Measurements from ENCODE around the gene RAE1. TPM values are rescaled to one million over a fixed set of nuclear protein-coding genes. Genes with fewer than 3 reads are reported as not detected.

Gene RAE1
- total and polyA plus RNA-seq, 12 donors, result 8.8 to 46.9 (median 22.5) TPM

- TF ChIP-seq CTCF (IDR thresholded peaks at IDR 0.05) (no peak), POLR2A (IDR thresholded peaks at IDR 0.05) (no peak)
- H3K27me3 ChIP-seq, result peaks cover 3% of the 10 kb centered on the region
- H3K36me3 ChIP-seq (replicated peaks in 1 of 2), result no peaks in the 10 kb centered on the region
- H3K27ac ChIP-seq, result no peak overlapping the region
- no peaks in the 10 kb centered on the region for H3K4me1 ChIP-seq (replicated peaks in 1 of 2)
- no peaks in the 10 kb centered on the region for H3K9me3 ChIP-seq (replicated peaks in 1 of 3)
- intact Hi-C loops (cut with DNase I), result no loop called here
- H3K4me3 ChIP-seq, result no peak overlapping the region
- DNase-seq, result no peak
- 78 to 92% (median 81%) methylated on average over 2 of the region's 2 CpGs for WGBS, 4 donors
These were observed 29.9 kb upstream of the RAE1 start for GRCh38 chr20:57321142-57321541.

GRCh38 chr20:57322476-57322875, 28.6 kb upstream of the RAE1 start:
- H3K27me3 ChIP-seq, result peaks cover 3% of the 10 kb centered on the region
- DNase-seq, result no peak
- H3K4me1 ChIP-seq (replicated peaks in 1 of 2), result no peaks in the 10 kb centered on the region
- H3K9me3 ChIP-seq (replicated peaks in 1 of 3), result no peaks in the 10 kb centered on the region
- H3K27ac ChIP-seq, result no peak overlapping the region
- TF ChIP-seq CTCF (IDR thresholded peaks at IDR 0.05) (no peak), POLR2A (IDR thresholded peaks at IDR 0.05) (no peak)
- intact Hi-C loops (cut with DNase I), result no loop called here
- no peak overlapping the region for H3K4me3 ChIP-seq
- 68 to 74% (median 71%) methylated on average over 2 of the region's 2 CpGs for WGBS, 4 donors
- no peaks in the 10 kb centered on the region for H3K36me3 ChIP-seq (replicated peaks in 1 of 2)

GRCh38 chr20:57323034-57323433, 28.0 kb upstream of the RAE1 start:
- intact Hi-C loops (cut with DNase I), result no loop called here
- H3K36me3 ChIP-seq (replicated peaks in 1 of 2), result no peaks in the 10 kb centered on the region
- WGBS, 4 donors, result 24 to 46% (median 36%) methylated on average over 5 to 6 of the region's 6 CpGs
- H3K27ac ChIP-seq, result no peak overlapping the region
- H3K9me3 ChIP-seq (replicated peaks in 1 of 3), result no peaks in the 10 kb centered on the region
- DNase-seq, result no peak
- no peaks in the 10 kb centered on the region for H3K4me1 ChIP-seq (replicated peaks in 1 of 2)
- no peak overlapping the region for H3K4me3 ChIP-seq
- TF ChIP-seq POLR2A (IDR thresholded peaks at IDR 0.05), result no peak
- no peak for TF ChIP-seq CTCF (IDR thresholded peaks at IDR 0.05)
- peaks cover 3% of the 10 kb centered on the region for H3K27me3 ChIP-seq

- H3K4me3 ChIP-seq, result no peak overlapping the region
- intact Hi-C loops (cut with DNase I), result no loop called here
- peaks cover 21% of the 10 kb centered on the region for H3K27me3 ChIP-seq
- TF ChIP-seq POLR2A (IDR thresholded peaks at IDR 0.05), result no peak
- TF ChIP-seq CTCF (IDR thresholded peaks at IDR 0.05), result no peak
- no peaks in the 10 kb centered on the region for H3K9me3 ChIP-seq (replicated peaks in 1 of 3)
- no peaks in the 10 kb centered on the region for H3K36me3 ChIP-seq (replicated peaks in 1 of 2)
- DNase-seq, result no peak
- no peaks in the 10 kb centered on the region for H3K4me1 ChIP-seq (replicated peaks in 1 of 2)
- H3K27ac ChIP-seq, result no peak overlapping the region
- 79 to 86% (median 85%) methylated on average over 12 of the region's 12 CpGs for WGBS, 4 donors
These were observed 25.3 kb upstream of the RAE1 start for GRCh38 chr20:57325632-57326356.
